ENCODE data around the gene GCSH.

The GCSH gene

DNA sequence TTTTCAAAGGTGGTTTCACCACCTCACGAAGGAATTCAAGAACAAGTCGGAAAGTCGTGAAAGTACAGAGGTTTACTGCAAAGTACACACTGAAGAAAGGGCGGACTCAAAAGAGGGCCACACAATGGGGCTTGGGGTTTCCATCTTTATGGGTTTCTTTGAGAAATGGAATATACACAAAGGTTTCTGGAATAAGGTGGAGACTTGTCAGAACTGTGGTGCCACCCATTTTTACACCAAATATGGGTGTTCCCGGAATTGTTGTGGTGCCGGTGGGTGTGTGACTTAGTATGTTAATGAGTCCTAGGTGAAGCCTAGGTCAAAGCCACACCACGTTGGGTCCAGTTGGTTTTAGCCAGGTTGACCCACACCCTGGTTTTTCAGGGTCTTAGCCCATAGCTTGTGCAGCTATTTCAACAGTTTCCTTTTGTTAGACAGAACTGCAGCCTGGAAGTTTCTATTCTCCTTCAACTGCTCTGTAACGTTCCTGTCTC lies 567 bp upstream of the GCSH start:
- no peaks in the 10 kb centered on the region for H3K9me3 Mint-ChIP-seq
- peak overlapping the region; percentile 57 to 70 (median 65) for H3K4me3 Mint-ChIP-seq
- H3K27ac Mint-ChIP-seq = peak overlapping the region; percentile 22 to 72 (median 48)
- TF ChIP-seq, protein P1, sequence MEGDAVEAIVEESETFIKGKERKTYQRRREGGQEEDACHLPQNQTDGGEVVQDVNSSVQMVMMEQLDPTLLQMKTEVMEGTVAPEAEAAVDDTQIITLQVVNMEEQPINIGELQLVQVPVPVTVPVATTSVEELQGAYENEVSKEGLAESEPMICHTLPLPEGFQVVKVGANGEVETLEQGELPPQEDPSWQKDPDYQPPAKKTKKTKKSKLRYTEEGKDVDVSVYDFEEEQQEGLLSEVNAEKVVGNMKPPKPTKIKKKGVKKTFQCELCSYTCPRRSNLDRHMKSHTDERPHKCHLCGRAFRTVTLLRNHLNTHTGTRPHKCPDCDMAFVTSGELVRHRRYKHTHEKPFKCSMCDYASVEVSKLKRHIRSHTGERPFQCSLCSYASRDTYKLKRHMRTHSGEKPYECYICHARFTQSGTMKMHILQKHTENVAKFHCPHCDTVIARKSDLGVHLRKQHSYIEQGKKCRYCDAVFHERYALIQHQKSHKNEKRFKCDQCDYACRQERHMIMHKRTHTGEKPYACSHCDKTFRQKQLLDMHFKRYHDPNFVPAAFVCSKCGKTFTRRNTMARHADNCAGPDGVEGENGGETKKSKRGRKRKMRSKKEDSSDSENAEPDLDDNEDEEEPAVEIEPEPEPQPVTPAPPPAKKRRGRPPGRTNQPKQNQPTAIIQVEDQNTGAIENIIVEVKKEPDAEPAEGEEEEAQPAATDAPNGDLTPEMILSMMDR (IDR thresholded peaks at IDR 0.05; ENCODE audit: unreplicated experiment in 3 of 3) = no peak
- peaks cover 21% of the 10 kb centered on the region for H3K4me1 Mint-ChIP-seq
- H3K36me3 Mint-ChIP-seq (ENCODE audit: low read depth) = peaks cover 8% of the 10 kb centered on the region
- H3K27me3 Mint-ChIP-seq (ENCODE audit: low read depth) = no peaks in the 10 kb centered on the region

DNA sequence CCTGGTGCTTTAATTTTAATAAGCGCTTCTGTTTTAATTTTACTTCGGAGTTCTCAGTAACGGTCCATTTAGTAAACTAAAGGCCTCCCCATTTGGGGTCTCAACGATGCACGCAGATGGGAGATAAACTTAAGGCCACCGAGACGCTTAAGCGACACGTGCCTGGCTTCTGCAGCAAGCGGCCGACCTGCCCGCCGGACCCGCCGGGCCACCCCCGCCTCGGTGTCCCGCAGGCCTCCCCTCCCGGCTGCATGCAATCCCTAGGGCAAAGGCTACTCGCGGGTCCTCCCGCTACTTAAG lies 592 bp downstream of the GCSH start:
- TF ChIP-seq, protein P1 (IDR thresholded peaks at IDR 0.05; ENCODE audit: unreplicated experiment in 3 of 3) = no peak
- Mint-ChIP-seq H3K27me3 (ENCODE audit: low read depth) (no peaks in the 10 kb centered on the region), H3K9me3 (no peaks in the 10 kb centered on the region), H3K36me3 (ENCODE audit: low read depth) (peaks cover 8% of the 10 kb centered on the region), H3K4me1 (peaks cover 21% of the 10 kb centered on the region), H3K27ac (no peak overlapping the region), H3K4me3 (peak overlapping the region; percentile 81 to 87 (median 84))

DNA sequence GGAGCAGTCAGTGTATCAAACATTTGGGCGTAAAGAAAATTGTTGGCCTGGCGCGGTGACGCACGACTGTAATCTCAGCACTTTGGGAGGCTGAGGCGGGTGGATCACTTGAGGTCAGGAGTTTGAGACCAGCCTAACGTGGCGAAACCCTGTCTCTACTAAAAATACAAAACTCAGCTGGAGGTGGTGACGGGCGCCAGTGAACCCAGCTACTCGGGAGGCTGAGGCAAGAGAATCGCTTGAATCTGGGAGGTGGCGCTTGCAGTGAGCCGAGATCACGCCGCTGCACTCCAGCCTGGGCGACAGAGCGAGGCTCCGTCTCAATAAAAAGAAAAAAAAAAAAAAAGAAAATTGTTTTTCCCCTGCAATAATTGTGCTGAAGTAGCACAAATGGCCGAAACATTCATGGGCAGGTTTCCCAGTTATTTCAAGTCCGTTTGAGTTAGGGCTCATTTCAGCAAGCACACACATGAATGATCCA lies 1.4 kb downstream of the GCSH start:
- Mint-ChIP-seq H3K9me3 (no peaks in the 10 kb centered on the region), H3K27me3 (ENCODE audit: low read depth) (no peaks in the 10 kb centered on the region), H3K4me1 (peaks cover 21% of the 10 kb centered on the region), H3K36me3 (ENCODE audit: low read depth) (peaks cover 11% of the 10 kb centered on the region), H3K27ac (peak overlapping the region; percentile 47 to 66 (median 65)), H3K4me3 (peak overlapping the region; percentile 81 to 87 (median 84))
- TF ChIP-seq, protein P1 (IDR thresholded peaks at IDR 0.05; ENCODE audit: unreplicated experiment in 3 of 3) = no peak

DNA sequence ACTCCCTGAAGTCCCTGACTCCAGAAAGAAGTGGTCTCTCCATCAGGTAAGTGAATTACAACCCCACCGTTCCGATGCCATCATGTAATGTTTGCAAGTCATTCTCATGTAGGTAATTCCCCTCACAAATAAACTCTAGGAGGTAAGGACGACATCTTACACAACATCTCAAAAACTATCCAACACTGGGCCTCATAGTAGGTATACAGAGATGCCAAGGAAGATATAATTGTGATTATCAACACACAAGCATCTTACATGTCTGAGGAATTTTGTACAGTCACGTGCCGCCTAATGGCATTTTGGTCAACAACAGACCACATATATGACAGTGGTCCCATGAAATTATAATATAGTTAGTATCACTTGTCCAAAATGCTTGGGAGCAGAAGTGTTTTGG lies 7.4 kb downstream of the GCSH start:
- Mint-ChIP-seq H3K27ac (no peak overlapping the region), H3K27me3 (ENCODE audit: low read depth) (no peaks in the 10 kb centered on the region), H3K9me3 (no peaks in the 10 kb centered on the region), H3K36me3 (ENCODE audit: low read depth) (peaks cover 24% of the 10 kb centered on the region), H3K4me3 (no peak overlapping the region), H3K4me1 (peaks cover 5% of the 10 kb centered on the region)
- TF ChIP-seq, protein P1 (IDR thresholded peaks at IDR 0.05; ENCODE audit: unreplicated experiment in 3 of 3) = no peak

DNA sequence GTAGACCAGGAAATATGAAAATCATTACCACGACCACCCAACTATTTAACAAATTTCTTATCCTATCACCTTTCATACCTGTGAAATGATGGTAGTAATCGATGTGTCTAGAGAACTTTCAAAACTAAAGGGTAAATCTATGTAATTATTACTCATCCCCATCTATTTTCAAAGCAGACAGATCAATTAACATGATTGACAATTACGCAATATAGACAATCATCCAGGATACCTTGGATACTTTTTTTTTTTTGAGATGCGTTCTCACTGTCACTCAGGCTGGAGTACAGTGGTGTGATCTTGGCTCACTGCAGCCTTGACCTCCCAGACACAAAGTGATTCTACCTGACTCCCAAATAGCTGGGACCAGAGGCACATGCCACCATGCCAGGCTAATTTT lies 15.2 kb downstream of the GCSH start:
- Mint-ChIP-seq H3K4me3 (no peak overlapping the region), H3K4me1 (no peaks in the 10 kb centered on the region), H3K27me3 (ENCODE audit: low read depth) (no peaks in the 10 kb centered on the region), H3K36me3 (ENCODE audit: low read depth) (peaks cover 3% of the 10 kb centered on the region), H3K27ac (no peak overlapping the region), H3K9me3 (no peaks in the 10 kb centered on the region)
- TF ChIP-seq, protein P1 (IDR thresholded peaks at IDR 0.05; ENCODE audit: unreplicated experiment in 3 of 3) = no peak

DNA sequence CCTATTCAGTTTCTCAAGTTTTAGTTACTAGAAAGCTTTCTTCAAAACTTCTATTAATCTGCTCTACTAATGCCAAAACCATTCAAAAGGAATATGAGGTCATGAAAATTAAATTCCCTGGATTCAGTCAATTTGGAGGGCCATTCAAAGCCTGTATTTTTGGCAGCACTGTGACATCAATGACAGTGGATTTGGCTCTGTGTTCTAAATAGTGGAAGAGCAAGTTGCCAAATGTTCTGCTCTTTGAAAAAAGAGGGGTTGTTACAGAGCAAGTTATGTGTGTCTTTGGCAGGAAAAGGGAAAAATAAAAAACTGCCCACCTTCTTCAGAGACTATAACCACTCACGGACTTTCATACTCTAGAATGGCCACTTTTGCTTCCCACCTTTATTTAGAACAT lies 16.0 kb downstream of the GCSH start:
- TF ChIP-seq, protein P1 (IDR thresholded peaks at IDR 0.05; ENCODE audit: unreplicated experiment in 3 of 3) = no peak
- Mint-ChIP-seq H3K4me3 (peak overlapping the region; percentile 16 to 63 (median 60)), H3K27ac (peak overlapping the region in 2 of 3 experiments; percentile 28 to 30), H3K27me3 (ENCODE audit: low read depth) (no peaks in the 10 kb centered on the region), H3K36me3 (ENCODE audit: low read depth) (peaks cover 3% of the 10 kb centered on the region), H3K9me3 (no peaks in the 10 kb centered on the region), H3K4me1 (no peaks in the 10 kb centered on the region)
